ENCODE measurements around the gene HBEGF.

HBEGF gene

DNA sequence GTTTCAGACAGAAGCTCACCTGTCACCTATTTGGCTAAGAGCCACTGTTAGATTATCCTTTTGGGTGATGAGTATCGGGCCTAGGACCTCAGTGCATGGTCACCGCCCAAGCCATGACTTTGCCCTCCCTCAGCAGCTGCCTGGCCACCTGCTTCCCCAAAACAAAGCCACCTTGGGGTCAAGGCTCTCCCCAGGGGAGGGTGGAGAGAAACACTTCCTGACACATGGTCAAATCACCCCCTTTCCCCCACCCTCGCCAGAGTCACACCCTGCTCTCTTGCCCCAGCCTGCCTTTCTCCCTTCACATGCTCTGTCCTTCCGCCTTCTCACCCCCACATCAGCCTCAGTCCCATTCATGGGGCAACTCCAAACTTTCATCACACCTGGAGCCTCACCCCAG is 1.7 kb upstream of the HBEGF start:
- Histone ChIP-seq H3F3A (ENCODE audit: insufficient read depth, low read length) (peaks cover 13% of the 10 kb centered on the region; the same call in 1 of the 2 replicates), H3K27me3 (replicated peaks; ENCODE audit: insufficient read depth, low read length) (no peaks in the 10 kb centered on the region), H3K36me3 (replicated peaks; ENCODE audit: insufficient read depth, low read length) (no peaks in the 10 kb centered on the region), H2AFZ (ENCODE audit: low read length) (no peak overlapping the region), H3K4me3 (ENCODE audit: low read length) (no peak overlapping the region), H4K20me1 (ENCODE audit: insufficient read depth, low read length) (no peaks in the 10 kb centered on the region), H3K9me2 (replicated peaks; ENCODE audit: insufficient read depth, low read length) (no peaks in the 10 kb centered on the region), H3K9me3 (replicated peaks; ENCODE audit: insufficient read depth, low read length) (no peaks in the 10 kb centered on the region), H3K9ac (ENCODE audit: low read length) (no peak overlapping the region), H3K4me2 (ENCODE audit: low read depth, low read length) (peak overlapping the region; percentile 74; the same call in 1 of the 2 replicates), H3K79me2 (ENCODE audit: low read length) (no peaks in the 10 kb centered on the region; the same call in 1 of the 2 replicates), H3K27ac (ENCODE audit: low read length) (no peak overlapping the region), H3K4me1 (ENCODE audit: low read length) (peaks cover 21% of the 10 kb centered on the region)
- TF ChIP-seq EZH2 (optimal IDR thresholded peaks at IDR 0.05; ENCODE audit: low read depth, low read length) (no peak), EZH2phosphoT487 (IDR thresholded peaks at IDR 0.05; ENCODE audit: low read length) (no peak)
- TF ChIP-seq, protein P1, sequence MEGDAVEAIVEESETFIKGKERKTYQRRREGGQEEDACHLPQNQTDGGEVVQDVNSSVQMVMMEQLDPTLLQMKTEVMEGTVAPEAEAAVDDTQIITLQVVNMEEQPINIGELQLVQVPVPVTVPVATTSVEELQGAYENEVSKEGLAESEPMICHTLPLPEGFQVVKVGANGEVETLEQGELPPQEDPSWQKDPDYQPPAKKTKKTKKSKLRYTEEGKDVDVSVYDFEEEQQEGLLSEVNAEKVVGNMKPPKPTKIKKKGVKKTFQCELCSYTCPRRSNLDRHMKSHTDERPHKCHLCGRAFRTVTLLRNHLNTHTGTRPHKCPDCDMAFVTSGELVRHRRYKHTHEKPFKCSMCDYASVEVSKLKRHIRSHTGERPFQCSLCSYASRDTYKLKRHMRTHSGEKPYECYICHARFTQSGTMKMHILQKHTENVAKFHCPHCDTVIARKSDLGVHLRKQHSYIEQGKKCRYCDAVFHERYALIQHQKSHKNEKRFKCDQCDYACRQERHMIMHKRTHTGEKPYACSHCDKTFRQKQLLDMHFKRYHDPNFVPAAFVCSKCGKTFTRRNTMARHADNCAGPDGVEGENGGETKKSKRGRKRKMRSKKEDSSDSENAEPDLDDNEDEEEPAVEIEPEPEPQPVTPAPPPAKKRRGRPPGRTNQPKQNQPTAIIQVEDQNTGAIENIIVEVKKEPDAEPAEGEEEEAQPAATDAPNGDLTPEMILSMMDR (IDR thresholded peaks at IDR 0.05; ENCODE audit: low read length) = no peak
- DNase-seq = no peak

DNA sequence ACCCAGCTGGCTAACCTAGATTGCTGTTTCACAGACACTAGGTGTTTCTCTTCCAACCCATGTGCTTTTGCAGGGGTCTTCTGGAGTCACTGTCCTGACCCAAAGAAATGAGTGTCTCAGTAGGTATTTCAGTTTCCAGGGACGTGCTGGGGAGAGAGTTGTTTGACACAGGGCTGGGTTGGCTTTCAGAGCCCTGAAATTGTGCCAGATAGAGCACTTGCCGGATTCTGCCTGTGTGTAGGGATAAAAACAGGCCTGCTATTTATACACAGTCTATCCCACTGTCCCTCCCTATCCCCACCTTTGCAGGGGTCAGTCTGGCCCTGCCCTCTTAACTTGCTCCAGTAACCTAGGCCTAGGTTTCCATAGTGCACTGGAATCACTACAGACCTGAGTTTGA is 957 bp upstream of the HBEGF start:
- peak overlapping the region; percentile 58 for H3K4me3 ChIP-seq (ENCODE audit: low read length)
- no peaks in the 10 kb centered on the region for H3K36me3 ChIP-seq (replicated peaks; ENCODE audit: insufficient read depth, low read length)
- H2AFZ ChIP-seq (ENCODE audit: low read length) = peak overlapping the region; percentile 40
- peaks cover 17% of the 10 kb centered on the region; the same call in 1 of the 2 replicates for H3F3A ChIP-seq (ENCODE audit: insufficient read depth, low read length)
- TF ChIP-seq EZH2phosphoT487 (IDR thresholded peaks at IDR 0.05; ENCODE audit: low read length) (no peak), EZH2 (optimal IDR thresholded peaks at IDR 0.05; ENCODE audit: low read depth, low read length) (no peak)
- TF ChIP-seq, protein P1 (IDR thresholded peaks at IDR 0.05; ENCODE audit: low read length) = no peak
- H3K27ac ChIP-seq (ENCODE audit: low read length) = no peak overlapping the region
- peak overlapping the region; percentile 24; the same call in 1 of the 2 replicates for H3K9ac ChIP-seq (ENCODE audit: low read length)
- H3K9me2 ChIP-seq (replicated peaks; ENCODE audit: insufficient read depth, low read length) = no peaks in the 10 kb centered on the region
- H3K79me2 ChIP-seq (ENCODE audit: low read length) = no peaks in the 10 kb centered on the region; the same call in 1 of the 2 replicates
- no peaks in the 10 kb centered on the region for H3K9me3 ChIP-seq (replicated peaks; ENCODE audit: insufficient read depth, low read length)
- H4K20me1 ChIP-seq (ENCODE audit: insufficient read depth, low read length) = no peaks in the 10 kb centered on the region
- no peaks in the 10 kb centered on the region for H3K27me3 ChIP-seq (replicated peaks; ENCODE audit: insufficient read depth, low read length)
- peak overlapping the region; percentile 74 for H3K4me2 ChIP-seq (ENCODE audit: low read depth, low read length)
- DNase-seq = no peak
- H3K4me1 ChIP-seq (ENCODE audit: low read length) = peaks cover 29% of the 10 kb centered on the region

DNA sequence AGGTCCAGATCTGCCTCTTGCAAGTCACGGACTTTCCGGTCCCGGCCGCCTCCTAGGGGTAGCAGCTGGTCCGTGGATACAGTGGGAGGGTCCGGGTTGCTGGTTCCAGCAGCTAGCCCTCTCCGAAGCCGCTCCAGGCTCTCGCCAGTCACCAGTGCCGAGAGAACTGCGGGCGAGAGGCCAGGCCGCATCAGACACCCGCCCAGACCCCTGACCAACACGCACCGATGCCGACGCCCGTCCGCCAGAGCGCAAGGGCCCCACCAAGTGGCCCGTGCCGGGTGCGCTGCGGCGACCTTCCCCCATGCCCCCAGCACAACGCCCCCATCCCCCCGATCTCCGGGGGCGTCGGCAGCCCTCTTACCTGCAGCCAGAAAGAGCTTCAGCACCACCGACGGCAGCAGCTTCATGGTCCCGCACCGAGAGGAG is 470 bp downstream of the HBEGF start:
- Histone ChIP-seq H3K4me1 (ENCODE audit: low read length) (peaks cover 43% of the 10 kb centered on the region), H3K4me2 (ENCODE audit: low read depth, low read length) (peak overlapping the region; percentile 74; the same call in 1 of the 2 replicates), H2AFZ (ENCODE audit: low read length) (peak overlapping the region; percentile 50), H3K27me3 (replicated peaks; ENCODE audit: insufficient read depth, low read length) (no peaks in the 10 kb centered on the region), H3F3A (ENCODE audit: insufficient read depth, low read length) (peaks cover 21% of the 10 kb centered on the region; the same call in 1 of the 2 replicates), H3K79me2 (ENCODE audit: low read length) (no peaks in the 10 kb centered on the region; the same call in 1 of the 2 replicates), H3K4me3 (ENCODE audit: low read length) (peak overlapping the region; percentile 58), H3K27ac (ENCODE audit: low read length) (no peak overlapping the region), H3K9ac (ENCODE audit: low read length) (peak overlapping the region; percentile 30; the same call in 1 of the 2 replicates), H3K9me3 (replicated peaks; ENCODE audit: insufficient read depth, low read length) (no peaks in the 10 kb centered on the region), H3K9me2 (replicated peaks; ENCODE audit: insufficient read depth, low read length) (no peaks in the 10 kb centered on the region), H4K20me1 (ENCODE audit: insufficient read depth, low read length) (no peaks in the 10 kb centered on the region), H3K36me3 (replicated peaks; ENCODE audit: insufficient read depth, low read length) (no peaks in the 10 kb centered on the region)
- TF ChIP-seq, protein P1 (IDR thresholded peaks at IDR 0.05; ENCODE audit: low read length) = no peak
- no peak for TF ChIP-seq EZH2phosphoT487 (IDR thresholded peaks at IDR 0.05; ENCODE audit: low read length)
- TF ChIP-seq EZH2 (optimal IDR thresholded peaks at IDR 0.05; ENCODE audit: low read depth, low read length) = no peak
- no peak for DNase-seq

Measured in MM.1S (cell line).